WI38 (cell line): ENCODE results near the gene RFLNA.

Source experiments
- H3K4me3 ChIP-seq: 2 replicates; pipeline ENCODE4 v1.5.1; 2011; ENCODE audit warnings: low read depth, mild to moderate bottlenecking, control low read depth, low read length
- TF ChIP-seq, protein P1 (sequence below): IDR thresholded peaks from 2 replicates; pipeline ENCODE4 v1.5.1; 2012; ENCODE audit warnings: low read depth, mild to moderate bottlenecking, control low read depth, low read length

RFLNA gene

DNA sequence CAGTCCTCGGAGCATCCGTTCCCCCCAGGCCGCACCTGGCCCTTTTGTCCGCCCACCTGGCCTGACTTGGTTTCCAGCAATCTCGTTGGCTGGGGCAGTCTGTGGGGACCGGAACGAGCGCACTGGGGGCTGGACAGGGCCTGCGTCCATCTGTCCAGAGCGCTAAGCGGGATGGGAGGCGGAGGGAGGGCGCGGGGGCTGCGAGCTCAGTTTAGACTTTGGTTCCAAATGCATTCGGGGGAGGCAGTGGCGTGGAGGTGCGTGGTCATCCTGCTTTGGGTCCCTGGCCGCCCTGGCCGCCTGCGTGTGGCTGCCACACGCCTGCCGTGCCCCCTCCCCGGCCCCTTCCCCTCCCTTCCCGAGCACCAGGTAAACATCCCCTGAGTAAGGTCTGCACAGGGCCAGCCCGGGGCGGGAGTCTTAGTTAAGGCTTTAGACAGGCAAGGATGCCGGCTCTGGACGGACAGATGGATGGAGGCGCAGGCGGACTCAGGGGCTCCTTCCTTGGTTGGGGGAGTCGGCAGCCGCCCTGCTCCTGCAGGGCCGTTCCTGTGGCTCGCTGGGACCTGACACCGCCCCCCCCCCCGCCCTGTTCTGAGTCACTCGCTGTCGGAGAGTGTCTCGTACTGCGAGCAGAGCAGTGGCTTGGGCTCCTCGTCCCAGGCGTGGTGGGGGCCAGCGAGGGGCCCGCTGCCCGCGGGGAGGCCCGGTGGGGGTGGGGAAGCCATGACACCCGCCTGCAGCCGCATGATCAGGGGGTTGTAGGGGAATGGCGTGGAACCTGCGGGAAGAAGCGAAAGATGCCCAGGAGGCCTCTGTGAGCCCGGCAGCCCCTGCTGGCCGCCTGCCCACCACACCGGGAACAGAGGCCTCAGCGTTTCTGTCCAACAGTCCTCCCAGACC is 30.2 kb downstream of the RFLNA start:
- TF ChIP-seq, protein P1, sequence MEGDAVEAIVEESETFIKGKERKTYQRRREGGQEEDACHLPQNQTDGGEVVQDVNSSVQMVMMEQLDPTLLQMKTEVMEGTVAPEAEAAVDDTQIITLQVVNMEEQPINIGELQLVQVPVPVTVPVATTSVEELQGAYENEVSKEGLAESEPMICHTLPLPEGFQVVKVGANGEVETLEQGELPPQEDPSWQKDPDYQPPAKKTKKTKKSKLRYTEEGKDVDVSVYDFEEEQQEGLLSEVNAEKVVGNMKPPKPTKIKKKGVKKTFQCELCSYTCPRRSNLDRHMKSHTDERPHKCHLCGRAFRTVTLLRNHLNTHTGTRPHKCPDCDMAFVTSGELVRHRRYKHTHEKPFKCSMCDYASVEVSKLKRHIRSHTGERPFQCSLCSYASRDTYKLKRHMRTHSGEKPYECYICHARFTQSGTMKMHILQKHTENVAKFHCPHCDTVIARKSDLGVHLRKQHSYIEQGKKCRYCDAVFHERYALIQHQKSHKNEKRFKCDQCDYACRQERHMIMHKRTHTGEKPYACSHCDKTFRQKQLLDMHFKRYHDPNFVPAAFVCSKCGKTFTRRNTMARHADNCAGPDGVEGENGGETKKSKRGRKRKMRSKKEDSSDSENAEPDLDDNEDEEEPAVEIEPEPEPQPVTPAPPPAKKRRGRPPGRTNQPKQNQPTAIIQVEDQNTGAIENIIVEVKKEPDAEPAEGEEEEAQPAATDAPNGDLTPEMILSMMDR: no peak
- no peak overlapping the region for H3K4me3 ChIP-seq

DNA sequence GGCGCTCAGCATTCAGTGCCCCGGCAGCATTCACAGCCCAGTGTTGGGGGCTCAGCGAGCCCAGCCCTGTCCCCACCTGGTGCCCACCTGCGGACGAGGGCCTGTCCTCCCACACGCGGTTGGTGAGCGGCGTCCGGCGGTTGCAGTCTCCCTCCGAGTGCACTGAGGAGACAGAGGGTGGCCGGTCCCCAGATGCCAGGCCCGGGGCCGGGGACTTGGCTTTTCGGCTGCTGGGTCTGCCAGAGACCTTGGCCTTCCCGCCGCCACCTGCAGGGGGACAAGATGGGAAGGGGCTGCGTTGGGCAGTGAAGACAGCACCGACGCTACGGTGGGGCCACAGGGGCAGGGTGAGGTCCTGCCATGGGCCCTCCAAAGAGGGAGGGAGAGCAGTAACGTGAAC is 31.2 kb downstream of the RFLNA start:
- TF ChIP-seq, protein P1: no peak
- no peak overlapping the region for H3K4me3 ChIP-seq

DNA sequence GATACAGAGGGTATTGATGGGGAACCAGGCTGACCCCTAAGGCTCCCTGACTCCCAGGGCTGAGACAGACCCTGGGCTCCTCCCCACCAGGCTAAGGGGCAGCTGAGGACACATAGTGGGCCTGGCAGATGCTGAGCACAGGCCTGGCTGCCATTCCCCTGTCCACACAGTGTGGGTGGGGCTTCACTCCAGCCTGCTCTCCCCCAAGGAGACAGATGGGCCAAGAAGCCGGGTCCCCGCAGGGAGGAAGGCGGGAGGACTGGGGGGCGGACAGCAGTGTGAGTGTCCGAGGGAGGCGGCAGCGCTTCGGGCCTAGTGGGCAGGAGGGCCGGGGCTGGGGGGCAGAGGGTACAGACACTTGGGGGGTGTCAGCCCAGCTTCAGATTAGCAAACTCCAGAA is 32.0 kb downstream of the RFLNA start:
- TF ChIP-seq, protein P1: no peak
- no peak overlapping the region for H3K4me3 ChIP-seq

DNA sequence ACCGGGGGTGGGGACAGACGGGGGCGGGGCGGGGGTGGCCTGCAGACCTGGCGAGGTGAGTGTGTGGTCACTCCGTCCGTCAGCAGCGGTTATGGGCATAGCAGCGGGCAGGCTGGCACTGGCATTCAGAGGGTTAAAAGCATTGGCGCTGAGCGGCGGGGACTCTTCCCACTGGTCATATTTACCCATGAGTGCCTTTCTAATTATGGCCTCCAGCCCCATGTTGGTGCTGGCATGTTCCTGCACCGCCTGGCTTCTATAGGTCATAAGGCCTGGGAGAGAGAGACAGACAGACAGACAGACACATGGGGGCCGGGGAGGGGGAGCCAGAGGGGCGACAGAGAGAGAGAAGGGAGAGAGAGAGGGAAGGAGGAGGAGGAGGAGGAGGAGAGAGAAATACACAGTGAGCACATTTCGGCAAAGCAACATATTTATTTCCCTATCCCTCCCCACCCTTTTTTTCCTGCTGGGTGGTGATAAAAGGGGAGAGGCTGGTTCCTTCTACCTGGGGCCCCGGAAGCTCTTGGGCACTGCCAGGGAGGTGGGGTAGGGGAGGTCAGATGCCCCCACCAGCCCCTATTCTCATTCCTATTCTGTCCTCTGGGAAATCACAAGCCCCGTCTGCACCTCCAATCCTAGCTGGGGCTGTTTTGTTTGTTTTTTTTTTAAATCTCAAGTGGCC is 32.6 kb downstream of the RFLNA start:
- H3K4me3 ChIP-seq: no peak overlapping the region
- TF ChIP-seq, protein P1: no peak

DNA sequence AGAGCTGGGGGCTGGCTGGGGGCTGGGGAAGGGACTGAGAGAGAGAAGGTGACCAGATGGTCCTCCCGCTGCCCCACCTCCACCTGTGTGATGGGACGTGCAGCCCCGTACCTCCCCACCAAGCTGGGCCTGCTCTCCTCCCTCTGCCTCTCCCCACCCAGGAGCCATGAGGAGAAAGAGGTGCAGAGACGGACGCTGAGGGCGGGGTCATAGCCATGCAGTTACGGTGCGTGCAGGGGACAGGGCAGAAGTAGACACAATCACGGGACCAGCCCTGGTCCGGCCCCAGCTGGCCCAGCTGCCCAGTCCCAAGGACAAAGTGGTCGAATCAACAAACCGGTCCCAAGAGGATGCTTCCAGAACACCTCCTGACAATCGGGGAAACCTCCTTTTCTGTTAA is 33.2 kb downstream of the RFLNA start:
- TF ChIP-seq, protein P1: no peak
- no peak overlapping the region for H3K4me3 ChIP-seq

DNA sequence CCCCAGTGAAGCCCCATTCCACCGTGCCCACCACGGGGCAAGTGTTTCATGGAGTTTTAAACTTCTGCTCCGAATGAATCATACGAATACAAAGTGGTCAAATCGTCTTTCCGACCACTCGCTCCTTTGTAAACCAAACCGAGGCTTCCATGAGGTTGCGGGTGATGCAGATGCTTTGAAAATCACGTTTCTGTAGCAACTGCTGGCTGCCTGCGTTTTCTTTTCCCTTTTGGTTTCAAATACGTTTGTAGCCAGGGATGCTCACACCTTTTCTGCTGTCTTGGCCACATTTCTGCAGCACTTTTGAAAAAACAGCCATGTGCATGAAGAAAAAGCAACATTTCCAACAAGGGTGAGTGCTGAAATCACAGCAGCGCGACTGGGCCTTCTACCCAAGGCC is 33.7 kb downstream of the RFLNA start:
- H3K4me3 ChIP-seq: no peak overlapping the region
- TF ChIP-seq, protein P1: no peak
